OCI-LY3 (cell line): Measurements from ENCODE around the gene TFCP2L1.

ENCODE experiments used
- H2AFZ ChIP-seq: fragments of 200-600, 300-600 bp; shearing (Covaris generic); 2 replicates; pipeline ENCODE4 v1.6.0; 2014; ENCODE audit warnings: antibody characterized with exemption, low read depth, low read length
- H3K27ac ChIP-seq: fragments of 200-600, 300-600 bp; sonication (generic); 2 replicates; pipeline ENCODE4 v1.5.1; 2014; ENCODE audit warnings: mild to moderate bottlenecking, low read length, moderate library complexity, mixed read lengths
- H3K27me3 ChIP-seq: fragments of 200-600, 300-600 bp; sonication (generic); 2 replicates; pipeline ENCODE4 v1.6.1; 2014; ENCODE audit warnings: low read depth, low read length, mixed read lengths
- H3K36me3 ChIP-seq: fragments of 200-600, 300-600 bp; sonication (generic); replicated peaks from 2 replicates; pipeline ENCODE3; 2014; ENCODE audit warnings: low read depth, low read length, mixed read lengths
- H3K4me1 ChIP-seq: fragments of 300-600, 200-600 bp; sonication (generic); 2 replicates; pipeline ENCODE4 v1.6.1; 2014; ENCODE audit warnings: low read length, mixed read lengths
- H3K4me2 ChIP-seq: fragments of 200-600, 300-600 bp; sonication (generic); 2 replicates; pipeline ENCODE4 v1.6.1; 2014; ENCODE audit warnings: low read length, mixed read lengths
- H3K4me3 ChIP-seq: fragments of 300-600, 200-600 bp; sonication (generic); 2 replicates; pipeline ENCODE4 v1.5.1; 2014; ENCODE audit warnings: antibody characterized with exemption, mild to moderate bottlenecking, low read length, moderate library complexity
- H3K79me2 ChIP-seq: fragments of 300-600, 200-600 bp; shearing (Covaris generic); 2 replicates; pipeline ENCODE4 v1.6.1; 2014; ENCODE audit warnings: mild to moderate bottlenecking, low read length, mixed read lengths
- H3K9ac ChIP-seq: fragments of 300-600, 200-600 bp; shearing (Covaris generic); 2 replicates; pipeline ENCODE4 v1.6.0; 2014; ENCODE audit warnings: mild to moderate bottlenecking, low read length, moderate library complexity
- H3K9me3 ChIP-seq: fragments of 200-600, 300-600 bp; shearing (Covaris generic); 2 replicates; pipeline ENCODE4 v1.6.1; 2014; ENCODE audit warnings: low read length, mixed read lengths; ENCODE audit not compliant: insufficient read depth
- H4K20me1 ChIP-seq: fragments of 200-600, 300-600 bp; sonication (generic); 2 replicates; pipeline ENCODE4 v1.6.1; 2016; ENCODE audit warnings: low read length, mixed read lengths; ENCODE audit not compliant: insufficient read depth
- EZH2phosphoT487 ChIP-seq: fragments of 200-600 bp; shearing (Covaris generic); IDR thresholded peaks from 2 replicates; pipeline ENCODE4 v1.6.1; 2018; ENCODE audit warnings: antibody characterized with exemption, mixed run types, low read depth
- TF ChIP-seq, protein P1 (sequence below): fragments of 200-600, 300-600 bp; sonication (generic); IDR thresholded peaks from 2 replicates; pipeline ENCODE4 v1.5.1; 2014; ENCODE audit warnings: antibody characterized with exemption, low read length, low read depth

TFCP2L1 gene

GRCh38 chr2:121189011-121189410, 96.0 kb downstream of the TFCP2L1 start:
- Histone ChIP-seq H2AFZ (no peak overlapping the region), H3K9me3 (no peaks in the 10 kb centered on the region), H3K4me3 (no peak overlapping the region), H3K4me1 (no peaks in the 10 kb centered on the region), H3K9ac (no peak overlapping the region), H3K4me2 (no peak overlapping the region), H3K27ac (no peak overlapping the region), H3K36me3 (no peaks in the 10 kb centered on the region), H3K79me2 (no peaks in the 10 kb centered on the region), H3K27me3 (no peaks in the 10 kb centered on the region), H4K20me1 (no peaks in the 10 kb centered on the region)
- TF ChIP-seq, protein P1, sequence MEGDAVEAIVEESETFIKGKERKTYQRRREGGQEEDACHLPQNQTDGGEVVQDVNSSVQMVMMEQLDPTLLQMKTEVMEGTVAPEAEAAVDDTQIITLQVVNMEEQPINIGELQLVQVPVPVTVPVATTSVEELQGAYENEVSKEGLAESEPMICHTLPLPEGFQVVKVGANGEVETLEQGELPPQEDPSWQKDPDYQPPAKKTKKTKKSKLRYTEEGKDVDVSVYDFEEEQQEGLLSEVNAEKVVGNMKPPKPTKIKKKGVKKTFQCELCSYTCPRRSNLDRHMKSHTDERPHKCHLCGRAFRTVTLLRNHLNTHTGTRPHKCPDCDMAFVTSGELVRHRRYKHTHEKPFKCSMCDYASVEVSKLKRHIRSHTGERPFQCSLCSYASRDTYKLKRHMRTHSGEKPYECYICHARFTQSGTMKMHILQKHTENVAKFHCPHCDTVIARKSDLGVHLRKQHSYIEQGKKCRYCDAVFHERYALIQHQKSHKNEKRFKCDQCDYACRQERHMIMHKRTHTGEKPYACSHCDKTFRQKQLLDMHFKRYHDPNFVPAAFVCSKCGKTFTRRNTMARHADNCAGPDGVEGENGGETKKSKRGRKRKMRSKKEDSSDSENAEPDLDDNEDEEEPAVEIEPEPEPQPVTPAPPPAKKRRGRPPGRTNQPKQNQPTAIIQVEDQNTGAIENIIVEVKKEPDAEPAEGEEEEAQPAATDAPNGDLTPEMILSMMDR: no peak
- TF ChIP-seq EZH2phosphoT487: no peak

DNA sequence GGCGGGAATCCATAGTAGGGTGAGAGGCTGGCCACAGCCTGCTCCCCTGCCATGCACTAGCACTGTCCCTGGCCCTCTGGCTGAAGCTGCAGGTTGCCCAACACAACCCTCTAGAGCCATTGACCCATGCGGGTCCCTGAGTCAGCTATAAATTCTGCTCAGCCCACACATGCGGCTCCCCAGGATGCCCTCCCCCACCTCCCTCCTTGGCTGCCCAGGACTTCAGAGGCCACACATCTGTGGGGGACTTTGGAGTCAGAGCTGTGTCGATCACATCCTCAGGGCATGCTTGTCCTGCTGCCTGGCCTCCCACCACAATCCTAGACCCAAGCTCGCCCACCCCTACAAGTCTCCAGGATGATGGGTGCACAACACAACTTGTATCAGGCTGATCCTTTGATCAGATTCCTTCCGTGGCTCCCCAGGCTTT, 97.0 kb downstream of the TFCP2L1 start:
- Histone ChIP-seq H3K9me3 (no peaks in the 10 kb centered on the region), H2AFZ (no peak overlapping the region), H3K79me2 (no peaks in the 10 kb centered on the region), H3K27me3 (no peaks in the 10 kb centered on the region), H3K4me2 (no peak overlapping the region), H3K4me1 (no peaks in the 10 kb centered on the region), H3K9ac (no peak overlapping the region), H3K4me3 (no peak overlapping the region), H3K36me3 (no peaks in the 10 kb centered on the region), H4K20me1 (no peaks in the 10 kb centered on the region), H3K27ac (no peak overlapping the region)
- TF ChIP-seq, protein P1: no peak
- TF ChIP-seq EZH2phosphoT487: no peak

GRCh38 chr2:121187351-121187981, 97.5 kb downstream of the TFCP2L1 start:
- Histone ChIP-seq H3K27me3 (no peaks in the 10 kb centered on the region), H4K20me1 (no peaks in the 10 kb centered on the region), H3K4me2 (no peak overlapping the region), H3K9me3 (no peaks in the 10 kb centered on the region), H3K36me3 (no peaks in the 10 kb centered on the region), H3K4me1 (no peaks in the 10 kb centered on the region), H2AFZ (no peak overlapping the region), H3K9ac (no peak overlapping the region), H3K79me2 (no peaks in the 10 kb centered on the region), H3K4me3 (no peak overlapping the region), H3K27ac (no peak overlapping the region)
- TF ChIP-seq EZH2phosphoT487: no peak
- TF ChIP-seq, protein P1: no peak

- no peak overlapping the region for H3K4me3 ChIP-seq
- no peaks in the 10 kb centered on the region for H3K36me3 ChIP-seq
- H3K79me2 ChIP-seq: no peaks in the 10 kb centered on the region
- H3K4me2 ChIP-seq: no peak overlapping the region
- no peaks in the 10 kb centered on the region for H3K4me1 ChIP-seq
- H4K20me1 ChIP-seq: no peaks in the 10 kb centered on the region
- H3K9me3 ChIP-seq: no peaks in the 10 kb centered on the region
- H2AFZ ChIP-seq: no peak overlapping the region
- H3K27me3 ChIP-seq: no peaks in the 10 kb centered on the region
- no peak overlapping the region for H3K9ac ChIP-seq
- TF ChIP-seq, protein P1: no peak
- no peak for TF ChIP-seq EZH2phosphoT487
- no peak overlapping the region for H3K27ac ChIP-seq
These were observed 98.7 kb downstream of the TFCP2L1 start for GRCh38 chr2:121186261-121186660.
